Fibroblast of lung (primary cell): ENCODE measurements around the gene MOAP1.
"Not testable (repeated sequence)": the region's sequence is repeated elsewhere in the genome, so short reads cannot be mapped to it uniquely, and the experiment has no call there.

Experiments used
- CTCF ChIP-seq, 2 donors: IDR thresholded peaks in 1 of 2; conservative IDR thresholded peaks in 1 of 2; 1 replicate in 1 of 2; 2 replicates in 1 of 2; pipeline ENCODE4 v1.5.1; 2011 to 2012; ENCODE audit warnings: low read length in 2 of 2, control low read depth in 1 of 2, inconsistent platforms in 1 of 2, low read depth in 1 of 2, mild to moderate bottlenecking in 1 of 2
- EZH2 ChIP-seq: IDR thresholded peaks from 2 replicates; pipeline ENCODE4 v1.5.1; 2012; ENCODE audit warnings: low read length, control low read depth, mild to moderate bottlenecking; ENCODE audit errors: missing control alignments

GRCh38 chr14:93169619-93170018 is 15.1 kb downstream of the MOAP1 start:
- not testable (repeated sequence) for TF ChIP-seq CTCF (conservative IDR thresholded peaks at IDR 0.05 in 1 of 2, IDR thresholded peaks at IDR 0.05 in 1 of 2; ENCODE audit: low read depth in 1 of 2, low read length in 2 of 2); EZH2
